ENCODE results near the gene PKD1L1. TPM values are rescaled to one million over a fixed set of nuclear protein-coding genes. Genes with fewer than 3 reads are reported as not detected.
"Not testable (repeated sequence)": the region's sequence is repeated elsewhere in the genome, so short reads cannot be mapped to it uniquely, and the experiment has no call there.

PKD1L1 gene
- total RNA-seq, 2 donors from 2014 or later: 0.13 to 0.20 TPM

- H3K4me3 ChIP-seq (ENCODE audit: low read length); H3K36me3 ChIP-seq (ENCODE audit: control insufficient read depth, insufficient read depth, low read length); H3K27me3 Mint-ChIP-seq (ENCODE audit: insufficient read depth); H3K9me3 ChIP-seq (ENCODE audit: control insufficient read depth, low read length); H3K27ac ChIP-seq (ENCODE audit: low read depth, low read length); H3K4me1 ChIP-seq (ENCODE audit: control insufficient read depth, insufficient read depth, low read length); H3K36me3 Mint-ChIP-seq (ENCODE audit: low read depth); H3K27me3 ChIP-seq (ENCODE audit: control insufficient read depth, insufficient read depth, low read length, poor library complexity, severe bottlenecking); H3K4me3 Mint-ChIP-seq; H3K9ac ChIP-seq (ENCODE audit: extremely low read depth, low read length, poor library complexity, severe bottlenecking): not testable (repeated sequence)
- DNase-seq: peak; percentile 17
- Mint-ChIP-seq H3K4me1 (peaks cover 16% of the 10 kb centered on the region), H3K27ac (peak overlapping the region; percentile 35), H3K9me3 (peaks cover 16% of the 10 kb centered on the region)
- WGBS, 2 experiments (ENCODE audit: insufficient coverage in 1 of 2, insufficient read length in 1 of 2): 92% methylated on average over 1 of the region's 1 CpG; no CpG with 5 or more reads in 1 of the 2 experiments
Observed at GRCh38 chr7:47916514-47916913, 31.8 kb downstream of the PKD1L1 start.

- no peak for DNase-seq
- Histone ChIP-seq H3K27me3 (ENCODE audit: control insufficient read depth, insufficient read depth, low read length, poor library complexity, severe bottlenecking) (no peaks in the 10 kb centered on the region), H3K36me3 (ENCODE audit: control insufficient read depth, insufficient read depth, low read length) (no peaks in the 10 kb centered on the region), H3K9ac (ENCODE audit: extremely low read depth, low read length, poor library complexity, severe bottlenecking) (no peak overlapping the region), H3K4me1 (ENCODE audit: control insufficient read depth, insufficient read depth, low read length) (peaks cover 3% of the 10 kb centered on the region), H3K27ac (ENCODE audit: low read depth, low read length) (no peak overlapping the region), H3K9me3 (ENCODE audit: control insufficient read depth, low read length) (no peaks in the 10 kb centered on the region), H3K4me3 (ENCODE audit: low read length) (no peak overlapping the region)
- no peak for TF ChIP-seq CTCF (conservative IDR thresholded peaks at IDR 0.05)
- Mint-ChIP-seq H3K4me3 (no peak overlapping the region), H3K27me3 (ENCODE audit: insufficient read depth) (no peaks in the 10 kb centered on the region), H3K9me3 (peaks cover 10% of the 10 kb centered on the region), H3K36me3 (ENCODE audit: low read depth) (peaks cover 3% of the 10 kb centered on the region), H3K4me1 (peaks cover 17% of the 10 kb centered on the region), H3K27ac (no peak overlapping the region)
- 100% methylated on average over 1 of the region's 2 CpGs for WGBS, 2 experiments (ENCODE audit: insufficient coverage in 1 of 2, insufficient read length in 1 of 2)
Observed at GRCh38 chr7:47915616-47915976, 32.7 kb downstream of the PKD1L1 start.

GRCh38 chr7:47914717-47915615 is 33.3 kb downstream of the PKD1L1 start:
- Histone ChIP-seq H3K9me3 (ENCODE audit: control insufficient read depth, low read length) (no peaks in the 10 kb centered on the region), H3K4me1 (ENCODE audit: control insufficient read depth, insufficient read depth, low read length) (peaks cover 3% of the 10 kb centered on the region), H3K27ac (ENCODE audit: low read depth, low read length) (no peak overlapping the region), H3K36me3 (ENCODE audit: control insufficient read depth, insufficient read depth, low read length) (no peaks in the 10 kb centered on the region), H3K27me3 (ENCODE audit: control insufficient read depth, insufficient read depth, low read length, poor library complexity, severe bottlenecking) (no peaks in the 10 kb centered on the region), H3K9ac (ENCODE audit: extremely low read depth, low read length, poor library complexity, severe bottlenecking) (no peak overlapping the region), H3K4me3 (ENCODE audit: low read length) (no peak overlapping the region)
- H3K4me3 Mint-ChIP-seq: no peak overlapping the region
- H3K27ac Mint-ChIP-seq: peak overlapping the region; percentile 45
- TF ChIP-seq CTCF (conservative IDR thresholded peaks at IDR 0.05): no peak
- WGBS, 2 experiments (ENCODE audit: insufficient coverage in 1 of 2, insufficient read length in 1 of 2): 70 to 76% methylated on average over 2 to 3 of the region's 5 CpGs
- H3K27me3 Mint-ChIP-seq (ENCODE audit: insufficient read depth): no peaks in the 10 kb centered on the region
- DNase-seq: no peak
- no peaks in the 10 kb centered on the region for H3K36me3 Mint-ChIP-seq (ENCODE audit: low read depth)
- peaks cover 4% of the 10 kb centered on the region for H3K9me3 Mint-ChIP-seq
- H3K4me1 Mint-ChIP-seq: peaks cover 17% of the 10 kb centered on the region
